Upper lobe of right lung (tissue), 1 donor: Measurements from ENCODE around the gene DDX54. TPM values are rescaled to one million over a fixed set of nuclear protein-coding genes. Genes with fewer than 3 reads are reported as not detected.

Source experiments
- ATAC-seq: fragments of 200-7000 bp; cut with Tn5 transposase; one replicate; pipeline ENCODE4 v1.9.1; 2020; ENCODE audit warnings: mild to moderate bottlenecking, moderate library complexity
- DNase-seq: peaks from one replicate; pipeline ENCODE4 v3.0.0-alpha.2; 2020
- H3K27ac ChIP-seq: fragments of 200-600 bp; one replicate; pipeline ENCODE4 v1.8.0; 2022
- H3K27me3 ChIP-seq: fragments of 200-600 bp; one replicate; pipeline ENCODE4 v1.8.0; 2022; ENCODE audit warnings: mild to moderate bottlenecking
- H3K36me3 ChIP-seq: fragments of 200-600 bp; one replicate; pipeline ENCODE4 v1.8.0; 2022
- H3K4me1 ChIP-seq: fragments of 200-600 bp; one replicate; pipeline ENCODE4 v1.8.0; 2022
- H3K4me3 ChIP-seq: fragments of 200-600 bp; one replicate; pipeline ENCODE4 v1.8.0; 2022; ENCODE audit warnings: mild to moderate bottlenecking
- H3K9me3 ChIP-seq: fragments of 200-600 bp; one replicate; pipeline ENCODE4 v1.8.0; 2022
- CTCF ChIP-seq: fragments of 200-600 bp; IDR thresholded peaks from one replicate; pipeline ENCODE4 v1.8.0; 2022; ENCODE audit warnings: antibody characterized with exemption
- intact Hi-C: fragments of 100-400 bp; cut with DNase I; formaldehyde crosslinking; loops from one replicate; pipeline ENCODE4 v1.11.0; 2022
- total RNA-seq: library from RNA; stranded (reverse); fragmentation: NEBNext Ultra II Directional; extraction: Animal tissue kit (Norgen Biotek cat#: 25700); gene quantifications from one replicate; pipeline ENCODE4 v1.2.1, GENCODE V29; 2021
- donor health status: DM: no; HTN: yes; CAD: no; lungs with severe emphysema.

DDX54 gene
- total RNA-seq, 1 donor from 2014 or later, result 55.8 TPM

GRCh38 chr12:113190761-113191160, 5.5 kb upstream of the DDX54 start:
- intact Hi-C loops, result loop anchor here (10.0 kb wide), 1 partner anchor 234 kb away; the partner anchor contains the start of gene SDSL
- Histone ChIP-seq H3K4me3 (no peak overlapping the region), H3K27ac (no peak overlapping the region), H3K9me3 (no peaks in the 10 kb centered on the region), H3K27me3 (no peaks in the 10 kb centered on the region), H3K36me3 (peaks cover 20% of the 10 kb centered on the region), H3K4me1 (peaks cover 19% of the 10 kb centered on the region)
- ATAC-seq (no peak), DNase-seq (no peak)
- no peak for TF ChIP-seq CTCF

GRCh38 chr12:113189361-113189760, 4.1 kb upstream of the DDX54 start:
- no peak for DNase-seq
- Histone ChIP-seq H3K36me3 (peaks cover 20% of the 10 kb centered on the region), H3K27ac (no peak overlapping the region), H3K4me3 (no peak overlapping the region), H3K27me3 (no peaks in the 10 kb centered on the region), H3K4me1 (peaks cover 19% of the 10 kb centered on the region), H3K9me3 (no peaks in the 10 kb centered on the region)
- no peak for TF ChIP-seq CTCF
- ATAC-seq, result peak; percentile 2
- intact Hi-C loops, result no loop called here

- no peak overlapping the region for H3K4me3 ChIP-seq
- no peak for ATAC-seq
Measured at GRCh38 chr12:113186666-113187325, 1.5 kb upstream of the DDX54 start.

GRCh38 chr12:113186033-113186365, 721 bp upstream of the DDX54 start:
- no peak for ATAC-seq
- H3K4me1 ChIP-seq, result peaks cover 22% of the 10 kb centered on the region
- no peak for DNase-seq
- peaks cover 8% of the 10 kb centered on the region for H3K36me3 ChIP-seq
- peak overlapping the region; percentile 79 for H3K4me3 ChIP-seq
- no peaks in the 10 kb centered on the region for H3K9me3 ChIP-seq
- intact Hi-C loops, result no loop called here
- H3K27me3 ChIP-seq, result no peaks in the 10 kb centered on the region
- TF ChIP-seq CTCF, result no peak
- peak overlapping the region; percentile 98 for H3K27ac ChIP-seq

More at GRCh38 chr12:113186666-113187325, 1.5 kb upstream of the DDX54 start:
- Histone ChIP-seq H3K9me3 (no peaks in the 10 kb centered on the region), H3K27me3 (no peaks in the 10 kb centered on the region), H3K4me1 (peaks cover 22% of the 10 kb centered on the region), H3K36me3 (peaks cover 15% of the 10 kb centered on the region), H3K27ac (no peak overlapping the region)
- intact Hi-C loops, result no loop called here
- TF ChIP-seq CTCF, result no peak
- no peak for DNase-seq

- no peaks in the 10 kb centered on the region for H3K9me3 ChIP-seq
- intact Hi-C loops, result no loop called here
- H3K36me3 ChIP-seq, result peaks cover 13% of the 10 kb centered on the region
- peak overlapping the region; percentile 79 for H3K4me3 ChIP-seq
- TF ChIP-seq CTCF, result no peak
- H3K27me3 ChIP-seq, result no peaks in the 10 kb centered on the region
- DNase-seq (peak; percentile 94), ATAC-seq (peak; percentile 91)
- peak overlapping the region; percentile 98 for H3K27ac ChIP-seq
- peaks cover 22% of the 10 kb centered on the region for H3K4me1 ChIP-seq
Measured at GRCh38 chr12:113184900-113185179, 438 bp downstream of the DDX54 start.
